ENCODE measurements around the gene NTM.
"Not testable (repeated sequence)": the region's sequence is repeated elsewhere in the genome, so short reads cannot be mapped to it uniquely, and the experiment has no call there.

The NTM gene

GRCh38 chr11:131675121-131675888 lies 304.9 kb downstream of the NTM start:
- ChIA-PET CTCF (interaction anchor here (1.2 to 1.6 kb wide), 4 partner anchors 8 to 610 kb away, joined by 3 to 17 read pairs (median 6); no protein-coding TSS in a partner anchor), POLR2A (no interaction called here)
- no peak for DNase-seq (ENCODE audit: extremely low spot score)
- TF ChIP-seq FOXM1 (IDR thresholded peaks at IDR 0.05; ENCODE audit: borderline replicate concordance), result no peak
- no peak for TF ChIP-seq ZNF384 (IDR thresholded peaks at IDR 0.05)
- TF ChIP-seq L3MBTL2 (conservative IDR thresholded peaks at IDR 0.05), result no peak
- no peak for TF ChIP-seq NFRKB (IDR thresholded peaks at IDR 0.05)
- TF ChIP-seq BHLHE40 (IDR thresholded peaks at IDR 0.05; ENCODE audit: borderline replicate concordance), result no peak
- TF ChIP-seq TARDBP (IDR thresholded peaks at IDR 0.05), result no peak
- TF ChIP-seq CTBP1 (IDR thresholded peaks at IDR 0.05; ENCODE audit: borderline replicate concordance), result no peak
- TF ChIP-seq FOXK2 (IDR thresholded peaks at IDR 0.05), result no peak
- TF ChIP-seq FOXA1 (IDR thresholded peaks at IDR 0.05), result no peak
- no peak for TF ChIP-seq LEF1 (IDR thresholded peaks at IDR 0.05; ENCODE audit: borderline replicate concordance)
- TF ChIP-seq SUZ12 (IDR thresholded peaks at IDR 0.05), result no peak
- TF ChIP-seq PKNOX1 (IDR thresholded peaks at IDR 0.05), result no peak
- no peak for TF ChIP-seq ARNT (IDR thresholded peaks at IDR 0.05)
- no peak for TF ChIP-seq ELF4 (IDR thresholded peaks at IDR 0.05)
- TF ChIP-seq SP1 (IDR thresholded peaks at IDR 0.05), result no peak

- TF ChIP-seq CTBP1 (IDR thresholded peaks at IDR 0.05; ENCODE audit: borderline replicate concordance) (no peak), FOXA1 (IDR thresholded peaks at IDR 0.05) (no peak), HDGF (IDR thresholded peaks at IDR 0.05; ENCODE audit: borderline replicate concordance) (no peak), PKNOX1 (IDR thresholded peaks at IDR 0.05) (no peak), ZNF384 (IDR thresholded peaks at IDR 0.05) (no peak), L3MBTL2 (conservative IDR thresholded peaks at IDR 0.05) (no peak), TARDBP (IDR thresholded peaks at IDR 0.05) (no peak), ELF4 (IDR thresholded peaks at IDR 0.05) (no peak), NFRKB (IDR thresholded peaks at IDR 0.05) (no peak), ARNT (IDR thresholded peaks at IDR 0.05) (no peak), FOXM1 (IDR thresholded peaks at IDR 0.05; ENCODE audit: borderline replicate concordance) (no peak), BHLHE40 (IDR thresholded peaks at IDR 0.05; ENCODE audit: borderline replicate concordance) (no peak), SP1 (IDR thresholded peaks at IDR 0.05) (no peak), LEF1 (IDR thresholded peaks at IDR 0.05; ENCODE audit: borderline replicate concordance) (no peak), SUZ12 (IDR thresholded peaks at IDR 0.05) (no peak), FOXK2 (IDR thresholded peaks at IDR 0.05) (no peak)
- CTCF ChIA-PET, result no interaction called here
- DNase-seq (ENCODE audit: extremely low spot score), result no peak
- POLR2A ChIA-PET, result no interaction called here
Observed at GRCh38 chr11:131677828-131678470, 307.5 kb downstream of the NTM start.

- TF ChIP-seq FOXA1 (IDR thresholded peaks at IDR 0.05) (no peak), LEF1 (IDR thresholded peaks at IDR 0.05; ENCODE audit: borderline replicate concordance) (no peak), PKNOX1 (IDR thresholded peaks at IDR 0.05) (no peak), SUZ12 (IDR thresholded peaks at IDR 0.05) (no peak), NFRKB (IDR thresholded peaks at IDR 0.05) (no peak), HDGF (IDR thresholded peaks at IDR 0.05; ENCODE audit: borderline replicate concordance) (no peak), L3MBTL2 (conservative IDR thresholded peaks at IDR 0.05) (no peak), CTBP1 (IDR thresholded peaks at IDR 0.05; ENCODE audit: borderline replicate concordance) (no peak), ZNF384 (IDR thresholded peaks at IDR 0.05) (no peak), FOXM1 (IDR thresholded peaks at IDR 0.05; ENCODE audit: borderline replicate concordance) (no peak), TARDBP (IDR thresholded peaks at IDR 0.05) (no peak), ARNT (IDR thresholded peaks at IDR 0.05) (no peak), FOXK2 (IDR thresholded peaks at IDR 0.05) (no peak), SP1 (IDR thresholded peaks at IDR 0.05) (no peak), BHLHE40 (IDR thresholded peaks at IDR 0.05; ENCODE audit: borderline replicate concordance) (no peak), ELF4 (IDR thresholded peaks at IDR 0.05) (no peak)
- no peak for DNase-seq (ENCODE audit: extremely low spot score)
- ChIA-PET POLR2A (no interaction called here), CTCF (interaction anchor here (0.9 kb wide), 1 partner anchor 445 kb away, joined by 3 read pairs; no protein-coding TSS in a partner anchor)
Observed at GRCh38 chr11:131678658-131679340, 308.4 kb downstream of the NTM start.

- POLR2A ChIA-PET; DNase-seq (ENCODE audit: extremely low spot score); CTCF ChIA-PET: not testable (repeated sequence)
Observed at GRCh38 chr11:131680448-131680847, 310.0 kb downstream of the NTM start.

GRCh38 chr11:131681920-131682319 lies 311.5 kb downstream of the NTM start:
- no peak for TF ChIP-seq HDGF (IDR thresholded peaks at IDR 0.05; ENCODE audit: borderline replicate concordance)
- TF ChIP-seq FOXK2 (IDR thresholded peaks at IDR 0.05), result no peak
- TF ChIP-seq FOXA1 (IDR thresholded peaks at IDR 0.05), result no peak
- no peak for TF ChIP-seq SUZ12 (IDR thresholded peaks at IDR 0.05)
- TF ChIP-seq SP1 (IDR thresholded peaks at IDR 0.05), result no peak
- TF ChIP-seq FOXM1 (IDR thresholded peaks at IDR 0.05; ENCODE audit: borderline replicate concordance), result no peak
- TF ChIP-seq CTBP1 (IDR thresholded peaks at IDR 0.05; ENCODE audit: borderline replicate concordance), result no peak
- TF ChIP-seq PKNOX1 (IDR thresholded peaks at IDR 0.05), result no peak
- no peak for TF ChIP-seq TARDBP (IDR thresholded peaks at IDR 0.05)
- no peak for TF ChIP-seq ELF4 (IDR thresholded peaks at IDR 0.05)
- TF ChIP-seq BHLHE40 (IDR thresholded peaks at IDR 0.05; ENCODE audit: borderline replicate concordance), result no peak
- TF ChIP-seq ZNF384 (IDR thresholded peaks at IDR 0.05), result no peak
- no peak for TF ChIP-seq LEF1 (IDR thresholded peaks at IDR 0.05; ENCODE audit: borderline replicate concordance)
- no peak for TF ChIP-seq L3MBTL2 (conservative IDR thresholded peaks at IDR 0.05)
- TF ChIP-seq NFRKB (IDR thresholded peaks at IDR 0.05), result no peak
- TF ChIP-seq ARNT (IDR thresholded peaks at IDR 0.05), result no peak
- DNase-seq (ENCODE audit: extremely low spot score), result no peak
- CTCF ChIA-PET, result interaction anchor here (0.7 to 1.2 kb wide), 3 partner anchors 13 to 617 kb away, joined by 3 to 5 read pairs (median 3); no protein-coding TSS in a partner anchor
- POLR2A ChIA-PET, result no interaction called here
